GM23248 (cell line): ENCODE measurements around the gene SEPSECS.

Experiments
- EZH2 ChIP-seq: fragments of 200-600 bp; sonication (generic); IDR thresholded peaks from 2 replicates; pipeline ENCODE4 v1.6.1; 2018; ENCODE audit warnings: antibody characterized with exemption, mild to moderate bottlenecking; ENCODE audit not compliant: insufficient read depth, poor library complexity, severe bottlenecking
- EZH2phosphoT487 ChIP-seq: fragments of 200-600 bp; sonication (generic); IDR thresholded peaks from 2 replicates; pipeline ENCODE4 v1.6.1; 2018; ENCODE audit warnings: antibody characterized with exemption, moderate library complexity, mild to moderate bottlenecking, low read depth; ENCODE audit not compliant: insufficient read depth

- TF ChIP-seq EZH2phosphoT487 (no peak), EZH2 (no peak)
These were observed 39.9 kb downstream of the SEPSECS start for GRCh38 chr4:25120146-25120940.
